Adipose tissue (tissue), 3 donors: ENCODE results near the gene PCGF3. TPM values are rescaled to one million over a fixed set of nuclear protein-coding genes. Genes with fewer than 3 reads are reported as not detected.
"Not testable (repeated sequence)": the region's sequence is repeated elsewhere in the genome, so short reads cannot be mapped to it uniquely, and the experiment has no call there.

Experiments
- H3K27ac ChIP-seq: one replicate; pipeline ENCODE4 v1.5.1; 2013; ENCODE audit warnings: low read depth, low read length
- WGBS, 3 donors: extraction: QIAGEN DNeasy Blood & Tissue Kit; methylation state at CpG; one replicate each; pipeline ENCODE4 v1.1.7; 2013; 5-methylcytosine and 5-hydroxymethylcytosine counted together
- polyA plus RNA-seq, 3 donors: library from polyadenylated mRNA; stranded (reverse); fragments of 200-250 nt; gene quantifications; one replicate each; pipeline ENCODE4 v1.2.3, GENCODE V29; 2013
- donor health status: healthy with polysubstance abuse.
- donor health status: Bipolar disorder and iron deficiency.
- donor health status: healthy.

Gene PCGF3
- polyA plus RNA-seq, 3 donors, result 15.8 to 38.9 (median 26.6) TPM

DNA sequence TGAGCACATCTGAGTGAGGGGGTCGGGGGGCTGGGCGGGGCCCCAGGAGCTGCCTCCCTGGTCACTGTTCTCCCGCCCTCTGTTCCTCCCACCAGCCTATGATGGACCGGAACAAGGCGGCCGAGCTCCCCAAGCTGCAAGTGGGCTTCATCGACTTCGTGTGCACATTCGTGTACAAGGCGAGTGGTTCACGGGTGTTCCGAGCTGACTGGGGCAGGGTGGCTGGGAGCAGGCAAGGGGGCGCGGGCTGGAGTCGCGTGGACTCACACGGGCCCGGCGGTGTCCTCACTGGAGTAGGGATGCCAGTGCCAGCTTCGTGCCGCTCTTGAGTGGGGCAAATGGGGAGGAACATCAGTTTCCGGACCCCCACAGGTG lies 39.2 kb upstream of the PCGF3 start:
- H3K27ac ChIP-seq, result no peak overlapping the region
- WGBS, 3 donors, result 80 to 83% (median 82%) methylated on average over 19 to 22 of the region's 22 CpGs

DNA sequence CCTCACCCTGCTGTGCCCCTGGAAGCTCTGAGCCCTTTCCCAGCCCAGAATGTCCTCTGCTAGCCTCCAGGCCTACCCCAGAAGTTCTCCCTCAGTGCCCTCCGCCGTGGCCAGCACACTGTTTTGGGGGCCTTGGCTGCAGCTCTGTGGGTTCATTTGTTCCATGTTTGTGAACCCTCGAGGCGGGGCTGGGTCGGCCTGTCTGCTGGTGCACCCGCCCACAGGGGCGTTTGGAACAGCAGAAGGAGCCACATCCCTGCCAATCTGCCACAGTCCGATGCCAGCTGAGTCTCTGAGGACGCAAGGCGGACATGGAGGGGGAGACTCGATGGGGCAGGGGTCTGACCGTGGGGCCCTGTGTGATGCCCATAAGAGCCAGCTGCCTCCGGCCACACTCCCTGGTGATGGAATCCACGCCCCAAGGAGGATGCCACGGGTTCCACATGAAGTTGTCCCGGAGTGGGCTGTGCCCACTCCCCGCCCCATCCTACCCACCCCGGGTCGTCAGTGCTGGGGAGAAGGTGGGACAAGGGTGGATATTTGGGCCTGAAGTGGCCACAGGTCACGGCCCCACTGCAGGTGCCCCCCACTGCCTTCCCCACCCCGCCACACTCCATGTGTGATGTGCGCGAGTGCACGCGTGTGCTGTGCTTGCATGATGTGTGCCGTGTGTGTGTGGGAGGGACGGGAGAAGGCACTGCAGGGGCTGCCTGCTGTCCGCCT lies 38.6 kb upstream of the PCGF3 start:
- H3K27ac ChIP-seq, result no peak overlapping the region
- WGBS, 3 donors, result 82 to 86% (median 86%) methylated on average over 25 to 28 of the region's 28 CpGs

GRCh38 chr4:667545-667925 lies 38.1 kb upstream of the PCGF3 start:
- no peak overlapping the region for H3K27ac ChIP-seq
- WGBS, 3 donors, result 60 to 71% (median 61%) methylated on average over 10 of the region's 10 CpGs

DNA sequence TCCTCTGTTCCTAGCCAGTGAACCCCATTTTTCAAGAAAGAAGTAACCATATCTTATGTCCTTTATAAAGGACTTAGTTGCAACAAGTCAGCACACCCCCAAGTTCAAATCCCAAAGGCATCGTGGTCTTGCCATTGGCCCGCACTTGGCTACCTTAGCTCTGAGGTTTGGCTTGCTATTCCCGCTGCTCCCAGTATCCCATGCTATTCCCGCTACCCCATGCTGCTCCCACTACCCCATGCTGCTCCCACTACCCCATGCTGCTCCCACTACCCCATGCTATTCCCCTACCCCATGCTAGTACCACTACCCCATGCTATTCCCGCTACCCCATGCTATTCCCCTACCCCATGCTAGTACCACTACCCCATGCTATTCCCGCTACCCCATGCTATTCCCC lies 37.4 kb upstream of the PCGF3 start:
- 91 to 92% (median 92%) methylated on average over 6 of the region's 6 CpGs for WGBS, 3 donors
- H3K27ac ChIP-seq, result not testable (repeated sequence)

DNA sequence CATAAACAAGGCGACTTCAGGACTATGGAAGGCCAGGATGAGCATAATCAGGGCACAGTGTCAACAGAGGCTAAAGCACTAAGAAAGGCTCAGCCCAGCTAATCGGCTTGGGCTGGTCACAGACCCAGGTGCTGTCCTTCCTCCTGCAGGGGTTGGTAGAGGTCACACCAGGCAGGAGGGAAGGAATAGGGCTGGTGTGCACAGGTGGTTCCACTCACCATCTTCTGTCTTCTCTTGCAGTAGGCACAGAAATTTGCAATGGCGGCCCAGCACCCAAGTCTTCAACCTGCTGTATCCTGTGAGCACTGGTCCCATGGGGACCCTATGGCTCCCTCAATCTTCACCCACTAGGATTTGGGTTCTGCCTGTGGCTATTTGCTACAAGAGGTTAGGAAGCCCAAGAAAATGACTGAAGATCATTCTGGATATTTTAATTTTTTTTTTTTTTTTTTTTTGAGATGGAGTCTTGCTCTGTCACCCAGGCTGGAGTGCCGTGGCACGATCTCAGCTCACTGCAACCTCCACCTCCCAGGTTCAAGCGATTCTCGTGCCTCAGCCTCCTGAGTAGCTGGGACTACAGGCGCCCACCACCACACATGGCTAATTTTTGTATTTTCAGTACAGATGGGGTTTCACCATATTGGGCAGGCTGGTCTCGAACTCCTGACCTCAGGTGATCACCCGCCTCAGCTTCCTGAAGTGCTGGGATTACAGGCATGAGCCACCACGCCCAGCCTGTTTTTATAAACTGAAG lies 35.6 kb upstream of the PCGF3 start:
- WGBS, 3 donors, result 89 to 95% (median 95%) methylated on average over 11 of the region's 11 CpGs
- H3K27ac ChIP-seq, result not testable (repeated sequence)

DNA sequence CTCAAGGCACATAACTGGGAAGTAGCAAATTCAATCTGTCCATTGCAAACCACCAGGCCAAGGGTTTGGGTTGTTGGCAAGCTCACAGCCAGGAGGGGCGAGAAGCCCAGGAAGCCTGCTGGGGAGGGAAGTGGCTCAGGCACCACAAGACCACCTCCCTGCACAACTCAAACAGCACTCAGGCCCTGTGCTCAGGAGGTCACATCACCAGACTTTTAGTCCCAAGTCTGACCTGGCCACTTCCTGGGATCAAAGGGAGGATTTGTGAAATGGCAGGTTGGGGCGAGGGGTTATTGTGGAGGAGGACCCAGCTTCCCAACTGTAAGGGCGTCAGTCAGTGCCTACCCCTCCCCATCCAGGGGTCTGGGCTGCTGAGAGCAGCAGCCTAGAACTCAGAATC lies 33.9 kb upstream of the PCGF3 start:
- H3K27ac ChIP-seq, result no peak overlapping the region
- whole genome bisulfite sequencing, 3 donors, result 88 to 95% (median 90%) methylated on average over 3 of the region's 3 CpGs

GRCh38 chr4:673349-674091 lies 32.1 kb upstream of the PCGF3 start:
- H3K27ac ChIP-seq, result no peak overlapping the region
- 5 to 11% (median 10%) methylated on average over 40 to 55 of the region's 55 CpGs for WGBS, 3 donors

GRCh38 chr4:674172-675035 lies 31.2 kb upstream of the PCGF3 start, which contains the start of the genes ATP5ME and MYL5:
Gene ATP5ME (minus strand): TSS chr4:674276. CDS start chr4:674247, 29 bp downstream.
Gene MYL5 (plus strand): TSS chr4:674542. CDS start chr4:678027, 3,485 bp downstream.
- H3K27ac ChIP-seq, result no peak within 1 kb of the TSS
- 0% methylated on average over 67 to 84 of the region's 84 CpGs for WGBS, 3 donors

- no peak overlapping the region for H3K27ac ChIP-seq
- 60 to 64% (median 64%) methylated on average over 25 to 26 of the region's 26 CpGs for WGBS, 3 donors
These were observed 30.4 kb upstream of the PCGF3 start for GRCh38 chr4:675036-675882.

DNA sequence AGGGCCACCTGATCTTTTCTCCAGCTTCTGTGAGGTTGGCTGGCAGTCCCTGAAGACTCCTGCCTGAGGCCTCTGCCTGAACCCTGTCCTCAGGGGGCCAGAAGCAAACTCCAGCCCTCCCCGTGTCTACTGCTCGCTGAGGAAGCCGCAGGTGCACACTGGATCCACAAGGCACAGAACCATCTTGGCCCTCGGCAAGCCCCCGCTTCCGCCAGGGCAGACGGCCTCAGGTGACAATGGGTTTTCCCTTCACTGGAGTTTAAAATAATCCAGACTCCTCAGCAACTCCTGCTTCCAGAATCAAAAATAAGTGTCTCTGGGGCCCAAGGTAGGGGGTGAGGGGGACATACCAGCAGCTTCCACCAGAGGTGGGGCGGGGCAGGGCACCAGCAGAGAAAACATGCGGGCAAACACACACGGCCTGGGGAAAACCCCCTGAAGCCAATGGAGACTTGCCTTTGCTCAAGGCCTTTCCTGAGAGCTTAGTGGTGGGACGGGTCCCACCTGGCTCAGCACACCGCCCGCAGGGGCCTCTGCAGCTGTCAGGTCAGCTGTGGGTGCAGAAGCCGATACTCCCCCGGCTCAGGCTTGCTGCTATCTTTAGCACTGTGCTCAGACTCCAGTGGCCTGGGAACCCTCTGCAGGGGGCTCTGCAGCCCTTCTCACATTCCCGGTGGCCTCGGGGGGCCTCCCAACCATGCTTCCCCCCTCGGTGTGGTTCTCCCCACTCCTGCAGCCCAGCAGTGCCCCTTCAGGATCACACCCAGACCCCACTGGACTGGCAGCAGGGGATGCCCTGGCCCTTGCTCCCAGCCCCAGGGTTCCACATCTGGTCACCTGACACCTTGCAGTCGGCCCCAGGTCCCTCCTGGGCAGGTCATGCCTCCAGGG lies 29.4 kb upstream of the PCGF3 start:
- no peak overlapping the region for H3K27ac ChIP-seq
- 59 to 74% (median 74%) methylated on average over 19 of the region's 19 CpGs for WGBS, 3 donors

GRCh38 chr4:676871-677235 lies 28.8 kb upstream of the PCGF3 start:
- no peak overlapping the region for H3K27ac ChIP-seq
- WGBS, 3 donors, result 72 to 85% (median 82%) methylated on average over 8 of the region's 8 CpGs

DNA sequence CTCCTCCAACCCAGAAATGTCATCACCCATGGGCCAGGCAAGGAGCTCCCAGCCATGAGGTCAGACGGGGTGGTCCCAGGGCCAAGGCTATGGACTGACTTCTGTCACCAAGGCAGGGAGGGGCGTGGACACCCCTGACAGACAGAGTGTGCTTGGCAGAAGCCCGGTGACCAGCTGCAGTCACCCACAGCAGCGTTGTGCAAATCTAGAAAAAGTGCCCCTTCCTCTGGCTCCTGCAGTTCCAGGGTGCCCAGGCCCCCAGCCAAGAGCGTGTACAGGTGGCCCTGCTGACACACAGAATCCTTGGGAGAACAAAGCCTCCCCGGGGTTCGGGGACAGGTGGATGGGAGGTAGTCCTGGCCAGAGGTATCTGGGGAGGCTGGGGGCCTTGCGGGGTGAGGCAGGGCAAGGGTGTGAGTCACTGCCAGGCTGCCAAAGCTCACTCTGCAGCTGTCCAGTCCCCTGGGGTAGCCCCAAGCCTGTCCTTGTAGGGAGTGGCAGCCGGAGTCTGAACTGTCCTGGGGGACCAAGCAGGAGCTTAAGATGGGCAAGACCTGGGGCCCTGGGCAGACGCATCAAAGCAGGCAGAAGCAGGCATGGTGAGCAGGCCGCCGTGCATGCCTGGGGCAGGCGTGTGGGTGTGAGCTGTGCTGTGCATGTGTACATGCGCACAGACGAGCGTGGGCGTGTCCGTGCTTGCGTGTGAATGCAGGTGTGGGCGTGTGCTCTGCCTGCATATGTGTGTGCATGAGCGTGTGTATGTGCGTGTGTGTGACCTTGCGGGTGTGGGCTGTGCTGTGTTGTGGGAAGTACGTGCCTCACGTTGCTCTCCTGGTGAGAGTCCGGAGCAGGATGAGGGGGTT lies 28.0 kb upstream of the PCGF3 start:
- H3K27ac ChIP-seq, result no peak overlapping the region
- 53 to 75% (median 66%) methylated on average over 26 of the region's 26 CpGs for whole genome bisulfite sequencing, 3 donors

DNA sequence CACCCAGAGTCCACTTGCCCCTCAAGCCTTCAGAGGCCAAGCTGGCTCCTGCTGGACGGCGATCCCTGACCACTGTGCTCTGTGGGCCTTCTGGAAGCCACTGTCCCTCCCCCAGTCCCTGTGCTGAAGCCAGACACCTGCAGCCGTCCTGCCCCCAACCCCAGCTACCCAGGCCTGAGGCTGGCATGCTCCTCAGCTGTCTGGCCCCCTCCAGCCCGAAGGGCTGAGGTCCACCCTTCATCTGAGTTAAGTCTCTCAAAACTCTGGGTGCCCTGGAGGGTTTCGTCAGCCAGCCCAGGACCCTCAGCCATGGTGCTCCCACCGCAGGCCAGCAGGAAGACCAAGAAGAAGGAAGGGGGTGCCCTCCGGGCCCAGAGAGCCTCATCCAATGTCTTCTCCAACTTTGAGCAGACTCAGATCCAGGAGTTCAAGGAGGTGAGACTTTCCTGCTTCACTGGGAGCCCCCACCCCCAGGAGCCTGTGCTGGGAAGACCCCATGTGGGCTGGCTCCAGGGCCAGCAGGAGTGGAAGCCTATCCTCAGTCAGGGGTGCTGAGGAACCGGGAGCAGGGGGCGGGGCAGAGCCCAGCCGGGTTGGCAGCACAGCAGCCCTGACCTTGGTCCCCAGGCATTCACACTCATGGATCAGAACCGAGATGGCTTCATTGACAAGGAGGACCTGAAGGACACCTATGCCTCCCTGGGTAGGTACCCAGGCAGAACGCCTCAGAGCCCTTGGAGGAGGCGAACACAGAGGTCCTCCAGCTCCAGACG lies 27.1 kb upstream of the PCGF3 start:
- 67 to 79% (median 77%) methylated on average over 14 of the region's 14 CpGs for WGBS, 3 donors
- no peak overlapping the region for H3K27ac ChIP-seq

GRCh38 chr4:679104-679481 lies 26.5 kb upstream of the PCGF3 start:
- no peak overlapping the region for H3K27ac ChIP-seq
- WGBS, 3 donors, result 88% methylated on average over 13 of the region's 13 CpGs

DNA sequence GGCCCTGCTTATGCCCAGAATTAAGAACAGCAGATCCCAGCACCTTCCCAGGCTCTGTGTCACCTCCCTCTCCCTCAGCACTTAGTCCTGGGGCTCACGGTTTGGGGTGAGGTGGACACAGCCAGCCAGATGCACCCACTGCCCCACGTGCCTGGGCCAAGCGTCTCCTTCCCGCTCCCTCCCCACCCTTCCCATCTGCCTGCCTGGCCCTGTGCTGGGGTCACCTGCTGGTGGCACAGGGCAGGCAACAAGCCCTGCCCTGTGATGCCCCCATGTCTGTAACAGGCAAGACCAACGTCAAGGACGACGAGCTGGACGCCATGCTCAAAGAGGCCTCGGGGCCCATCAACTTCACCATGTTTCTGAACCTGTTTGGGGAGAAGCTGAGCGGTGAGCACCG lies 26.0 kb upstream of the PCGF3 start:
- 82 to 86% (median 85%) methylated on average over 11 of the region's 11 CpGs for WGBS, 3 donors

More for the DNA sequence above, 26.0 kb upstream of the PCGF3 start:
- H3K27ac ChIP-seq, result no peak overlapping the region
